ENCODE results near the gene KLRK1.
A peak's percentile ranks its signal among the peaks of the same experiment; 100 is the strongest.
"Not testable (repeated sequence)": the region's sequence is repeated elsewhere in the genome, so short reads cannot be mapped to it uniquely, and the experiment has no call there.

KLRK1 gene

DNA sequence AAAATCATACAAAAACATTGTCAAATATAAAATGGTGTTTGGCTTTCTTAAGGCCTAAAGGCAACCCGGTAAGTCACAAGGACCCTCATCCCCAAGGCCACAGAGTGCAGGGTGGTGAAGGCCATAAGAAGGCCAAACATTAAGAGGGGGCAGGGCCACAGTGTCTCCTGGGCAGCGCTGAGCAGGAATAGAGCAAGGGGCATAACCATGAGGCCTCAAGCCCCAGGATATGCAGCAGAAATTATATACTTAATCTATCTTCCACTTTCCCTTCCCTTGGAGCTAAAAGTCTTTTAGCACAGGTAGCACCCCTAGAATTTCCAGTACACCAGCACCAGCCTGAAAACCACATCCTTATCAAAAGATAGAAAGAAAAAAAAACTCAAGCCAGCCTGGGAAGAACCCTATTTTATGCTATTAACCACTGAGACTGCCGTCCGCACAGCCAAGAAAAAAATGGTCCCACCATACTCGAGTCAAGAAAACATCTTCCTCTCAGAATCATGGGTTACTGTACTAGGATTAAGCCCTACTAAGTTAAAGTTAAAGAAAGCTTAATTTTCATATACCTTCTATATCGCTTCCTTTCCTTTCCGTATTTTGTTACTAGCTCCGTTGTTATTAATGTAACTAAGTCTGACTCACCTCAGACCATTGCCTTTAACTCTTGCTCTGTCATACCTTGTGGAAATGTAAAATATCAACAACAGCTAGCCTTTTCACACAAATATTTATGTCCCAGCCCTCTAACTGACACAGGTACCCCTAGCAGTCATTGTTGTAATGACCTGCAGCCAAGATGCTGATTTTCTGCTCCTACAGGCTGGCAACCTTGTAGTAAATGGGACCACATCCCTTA is 20.1 kb downstream of the KLRK1 start:
- TF ChIP-seq CTCF (IDR thresholded peaks at IDR 0.05; ENCODE audit: insufficient read depth, low read length, missing control alignments) = no peak
- H3K4me3 ChIP-seq (ENCODE audit: low read depth, low read length) = no peak overlapping the region
- ChIA-PET CTCF (no interaction called here), POLR2A (no interaction called here)
- no peak for DNase-seq (ENCODE audit: low read depth, low spot score)

GRCh38 chr12:10368206-10369171 is 21.4 kb downstream of the KLRK1 start:
- H3K4me3 ChIP-seq (ENCODE audit: low read depth, low read length) = no peak overlapping the region
- DNase-seq (ENCODE audit: low read depth, low spot score) = no peak
- ChIA-PET POLR2A (no interaction called here), CTCF (no interaction called here)
- TF ChIP-seq CTCF (IDR thresholded peaks at IDR 0.05; ENCODE audit: insufficient read depth, low read length, missing control alignments) = no peak

DNA sequence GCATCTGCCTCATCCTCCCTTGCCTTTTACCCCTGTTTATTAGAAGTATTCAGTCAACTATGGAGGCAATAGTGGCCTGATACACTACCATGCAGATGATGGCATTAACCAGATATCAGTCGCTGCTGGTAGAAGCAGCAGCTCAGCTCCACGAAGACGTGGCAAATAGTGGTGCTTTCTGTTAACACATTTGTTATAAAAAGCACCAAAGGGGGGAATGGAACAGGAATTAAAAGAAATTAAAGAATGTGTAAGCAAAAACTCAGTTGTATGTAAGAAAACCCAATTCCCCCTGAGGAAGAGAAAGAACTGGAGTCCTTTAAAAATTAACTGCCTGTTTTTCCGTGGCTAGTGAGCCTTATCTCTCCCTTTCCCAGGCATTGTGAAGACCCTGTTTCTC is 22.1 kb downstream of the KLRK1 start:
- H3K4me3 ChIP-seq (ENCODE audit: low read depth, low read length); DNase-seq (ENCODE audit: low read depth, low spot score); POLR2A ChIA-PET: not testable (repeated sequence)
- CTCF ChIA-PET = interaction anchor here (1.2 to 1.5 kb wide), 2 partner anchors 27 to 194 kb away, joined by 3 to 7 read pairs; no protein-coding TSS in a partner anchor

DNA sequence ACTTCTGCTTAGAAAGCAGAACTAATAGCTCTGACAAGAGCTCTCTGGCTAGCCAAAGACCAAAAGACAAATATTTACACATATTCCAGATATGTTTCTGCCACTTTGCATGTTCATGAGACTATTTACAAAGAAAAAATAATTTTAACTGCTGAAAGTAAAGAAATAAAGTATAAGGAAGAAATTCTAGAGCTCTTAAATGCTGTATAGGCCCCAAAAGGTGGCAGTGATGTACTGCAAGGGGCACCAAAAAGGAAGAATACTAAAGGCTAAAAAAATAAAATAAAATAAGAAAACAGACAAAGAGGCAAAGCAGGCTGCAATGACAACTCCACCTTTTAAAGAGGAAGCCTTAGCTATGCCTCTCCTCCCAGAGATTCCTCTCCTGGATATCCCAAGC is 23.0 kb downstream of the KLRK1 start:
- ChIA-PET POLR2A (no interaction called here), CTCF (interaction anchor here (1.0 to 1.7 kb wide), 6 partner anchors 26 to 393 kb away, joined by 3 to 8 read pairs (median 4); no protein-coding TSS in a partner anchor)
- no peak overlapping the region for H3K4me3 ChIP-seq (ENCODE audit: low read depth, low read length)
- TF ChIP-seq CTCF (IDR thresholded peaks at IDR 0.05; ENCODE audit: insufficient read depth, low read length, missing control alignments) = no peak
- DNase-seq (ENCODE audit: low read depth, low spot score) = no peak

- TF ChIP-seq CTCF (IDR thresholded peaks at IDR 0.05; ENCODE audit: insufficient read depth, low read length, missing control alignments) = no peak
- POLR2A ChIA-PET = no interaction called here
- CTCF ChIA-PET = interaction anchor here (0.8 to 1.7 kb wide), 6 partner anchors 194 to 394 kb away, joined by 3 to 8 read pairs (median 4); no protein-coding TSS in a partner anchor
- no peak for DNase-seq (ENCODE audit: low read depth, low spot score)
- peak overlapping the region; percentile 69 for H3K4me3 ChIP-seq (ENCODE audit: low read depth, low read length)
These were observed 24.0 kb downstream of the KLRK1 start for GRCh38 chr12:10365696-10366405.

Measured in AG04449 (cell line).